COLO668 (cell line): ENCODE measurements around the gene RFWD3.

Source experiments
- DNase-seq: peaks from one replicate; lab custom pipeline; 2025; ENCODE audit not compliant: unreplicated experiment; lab: John Stamatoyannopoulos, UW

RFWD3 gene

GRCh38 chr16:74623214-74623838 is 43.4 kb downstream of the RFWD3 start:
- DNase-seq: no peak

- DNase-seq: no peak
Measured at GRCh38 chr16:74622005-74622404, 44.7 kb downstream of the RFWD3 start.

- DNase-seq: no peak
Measured at GRCh38 chr16:74617206-74617788, 49.4 kb downstream of the RFWD3 start.

GRCh38 chr16:74611721-74612120 is 55.0 kb downstream of the RFWD3 start:
- DNase-seq: no peak

GRCh38 chr16:74608944-74609343 is 57.7 kb downstream of the RFWD3 start:
- no peak for DNase-seq

- DNase-seq: no peak
Measured at GRCh38 chr16:74608381-74608780, 58.3 kb downstream of the RFWD3 start.

GRCh38 chr16:74607962-74608356 is 58.7 kb downstream of the RFWD3 start:
- DNase-seq: peak; percentile 18

GRCh38 chr16:74607310-74607961 is 59.2 kb downstream of the RFWD3 start:
- DNase-seq: no peak

- DNase-seq: peak; percentile 95
Measured at GRCh38 chr16:74606521-74607309, 60.0 kb downstream of the RFWD3 start, which contains the start of gene GLG1. TSS of gene GLG1 (minus strand) at chr16:74607114. CDS start at chr16:74607094, 20 bp downstream.

GRCh38 chr16:74605746-74606520 is 60.7 kb downstream of the RFWD3 start:
- no peak for DNase-seq

GRCh38 chr16:74605332-74605731 is 61.3 kb downstream of the RFWD3 start:
- no peak for DNase-seq

- DNase-seq: no peak
Measured at GRCh38 chr16:74603848-74604247, 62.8 kb downstream of the RFWD3 start.

GRCh38 chr16:74601126-74601871 is 65.4 kb downstream of the RFWD3 start:
- no peak for DNase-seq

- DNase-seq: no peak
Measured at GRCh38 chr16:74596586-74596985, 70.1 kb downstream of the RFWD3 start.

- DNase-seq: no peak
Measured at GRCh38 chr16:74592847-74593246, 73.8 kb downstream of the RFWD3 start.

- DNase-seq: no peak
Measured at GRCh38 chr16:74591876-74592650, 74.6 kb downstream of the RFWD3 start.

GRCh38 chr16:74586948-74587347 is 79.7 kb downstream of the RFWD3 start:
- DNase-seq: no peak

GRCh38 chr16:74585846-74586443 is 80.7 kb downstream of the RFWD3 start:
- no peak for DNase-seq
